ENCODE results near the gene SUPV3L1.

GRCh38 chr10:69240455-69240854 lies 60.4 kb downstream of the SUPV3L1 start:
- TF ChIP-seq POLR2A (IDR thresholded peaks at IDR 0.05): no peak
- TF ChIP-seq, protein P1, sequence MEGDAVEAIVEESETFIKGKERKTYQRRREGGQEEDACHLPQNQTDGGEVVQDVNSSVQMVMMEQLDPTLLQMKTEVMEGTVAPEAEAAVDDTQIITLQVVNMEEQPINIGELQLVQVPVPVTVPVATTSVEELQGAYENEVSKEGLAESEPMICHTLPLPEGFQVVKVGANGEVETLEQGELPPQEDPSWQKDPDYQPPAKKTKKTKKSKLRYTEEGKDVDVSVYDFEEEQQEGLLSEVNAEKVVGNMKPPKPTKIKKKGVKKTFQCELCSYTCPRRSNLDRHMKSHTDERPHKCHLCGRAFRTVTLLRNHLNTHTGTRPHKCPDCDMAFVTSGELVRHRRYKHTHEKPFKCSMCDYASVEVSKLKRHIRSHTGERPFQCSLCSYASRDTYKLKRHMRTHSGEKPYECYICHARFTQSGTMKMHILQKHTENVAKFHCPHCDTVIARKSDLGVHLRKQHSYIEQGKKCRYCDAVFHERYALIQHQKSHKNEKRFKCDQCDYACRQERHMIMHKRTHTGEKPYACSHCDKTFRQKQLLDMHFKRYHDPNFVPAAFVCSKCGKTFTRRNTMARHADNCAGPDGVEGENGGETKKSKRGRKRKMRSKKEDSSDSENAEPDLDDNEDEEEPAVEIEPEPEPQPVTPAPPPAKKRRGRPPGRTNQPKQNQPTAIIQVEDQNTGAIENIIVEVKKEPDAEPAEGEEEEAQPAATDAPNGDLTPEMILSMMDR (IDR thresholded peaks at IDR 0.05): no peak
